GM21576 (cell line): Measurements from ENCODE around the gene AFF3.
"Not testable (repeated sequence)": the region's sequence is repeated elsewhere in the genome, so short reads cannot be mapped to it uniquely, and the experiment has no call there.

Source experiments
- ATAC-seq: cut with Tn5 transposase; IDR thresholded peaks from one replicate; pipeline ENCODE4 v1.9.1; 2021; ENCODE audit warnings: mild to moderate bottlenecking, moderate library complexity; ENCODE audit not compliant: unreplicated experiment

AFF3 gene

GRCh38 chr2:100146657-100146960 lies 4.2 kb upstream of the AFF3 start:
- ATAC-seq = no peak

- ATAC-seq = no peak
Observed at GRCh38 chr2:100145893-100146656, 3.7 kb upstream of the AFF3 start.

GRCh38 chr2:100143286-100143685 lies 896 bp upstream of the AFF3 start:
- ATAC-seq = no peak

- no peak for ATAC-seq
Observed at GRCh38 chr2:100141906-100142305, 484 bp downstream of the AFF3 start.

GRCh38 chr2:100140582-100140981 lies 1.8 kb downstream of the AFF3 start:
- ATAC-seq = no peak

- no peak for ATAC-seq
Observed at GRCh38 chr2:100137866-100138570, 4.4 kb downstream of the AFF3 start.

GRCh38 chr2:100137318-100137717 lies 5.1 kb downstream of the AFF3 start:
- no peak for ATAC-seq

- peak; percentile 58 for ATAC-seq
Observed at GRCh38 chr2:100136310-100136709, 6.1 kb downstream of the AFF3 start.

- no peak for ATAC-seq
Observed at GRCh38 chr2:100135415-100135814, 7.0 kb downstream of the AFF3 start.

GRCh38 chr2:100130595-100131391 lies 11.6 kb downstream of the AFF3 start:
- no peak for ATAC-seq

GRCh38 chr2:100126897-100127401 lies 15.4 kb downstream of the AFF3 start:
- no peak for ATAC-seq

GRCh38 chr2:100126201-100126600 lies 16.2 kb downstream of the AFF3 start:
- ATAC-seq = no peak

GRCh38 chr2:100125626-100126025 lies 16.8 kb downstream of the AFF3 start:
- ATAC-seq = no peak

- ATAC-seq = no peak
Observed at GRCh38 chr2:100124761-100125160, 17.6 kb downstream of the AFF3 start.

- no peak for ATAC-seq
Observed at GRCh38 chr2:100121124-100121718, 21.2 kb downstream of the AFF3 start.

- ATAC-seq = no peak
Observed at GRCh38 chr2:100119235-100119634, 23.2 kb downstream of the AFF3 start.

GRCh38 chr2:100113990-100114433 lies 28.4 kb downstream of the AFF3 start:
- peak; percentile 89 for ATAC-seq

GRCh38 chr2:100110614-100111000 lies 31.8 kb downstream of the AFF3 start:
- no peak for ATAC-seq

GRCh38 chr2:100109986-100110613 lies 32.3 kb downstream of the AFF3 start:
- ATAC-seq = no peak

- ATAC-seq = not testable (repeated sequence)
Observed at GRCh38 chr2:100108648-100109020, 33.8 kb downstream of the AFF3 start.
